SK-N-MC (cell line): ENCODE results near the gene CIT.
"Not testable (repeated sequence)": the region's sequence is repeated elsewhere in the genome, so short reads cannot be mapped to it uniquely, and the experiment has no call there.

Experiments used
- EZH2 ChIP-seq: fragments of 200-600 bp; sonication (generic); IDR thresholded peaks from one replicate; pipeline ENCODE4 v1.6.1; 2017; ENCODE audit warnings: antibody characterized with exemption
- POLR2AphosphoS5 ChIP-seq: IDR thresholded peaks from 2 replicates; pipeline ENCODE4 v1.6.1; 2012; ENCODE audit warnings: mild to moderate bottlenecking, low read depth, low read length, borderline replicate concordance

- TF ChIP-seq EZH2, POLR2AphosphoS5: not testable (repeated sequence)
Measured at GRCh38 chr12:119706427-119706826, 170.7 kb downstream of the CIT start.
